CD4-positive, alpha-beta T cell treated with Interleukin-2 at 100 ng/mL for 4 hours (primary cell): ENCODE data around the gene SLC45A1.

Experiments used
- DNase-seq: peaks from one replicate; pipeline ENCODE4 v3.0.0-alpha.2; 2020; ENCODE audit warnings: low spot score

Gene SLC45A1

DNA sequence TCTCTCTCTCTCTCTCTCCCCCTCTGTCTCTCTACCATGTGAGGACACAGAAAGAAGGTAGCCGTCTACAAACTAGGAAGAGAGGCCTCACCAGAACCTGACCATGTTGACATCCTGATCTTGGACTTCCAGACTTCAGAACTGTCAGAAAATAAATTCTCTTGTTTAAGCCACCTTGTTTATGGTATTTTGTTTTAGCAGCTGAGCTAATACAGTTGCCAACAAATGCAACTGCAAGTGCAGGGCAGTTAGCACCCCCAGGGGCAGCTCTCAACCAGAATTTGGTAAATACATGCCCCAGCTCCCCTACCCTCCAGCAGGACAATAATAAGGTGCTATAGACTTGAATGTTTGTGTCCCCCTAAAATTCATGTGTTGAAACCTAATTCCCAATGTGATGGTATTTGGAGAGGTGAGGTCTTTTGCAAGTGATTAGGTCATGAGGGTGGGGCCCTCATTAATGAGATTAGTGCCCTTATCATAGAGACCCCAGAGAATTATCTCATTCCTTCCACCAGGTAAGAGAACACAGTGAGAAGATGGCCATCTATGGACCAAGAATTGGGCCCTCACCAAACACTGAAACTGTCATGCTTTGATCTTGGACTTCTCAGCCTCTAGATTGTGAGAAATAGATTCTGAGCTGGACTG, 6.7 kb upstream of the SLC45A1 start:
- DNase-seq = no peak

DNA sequence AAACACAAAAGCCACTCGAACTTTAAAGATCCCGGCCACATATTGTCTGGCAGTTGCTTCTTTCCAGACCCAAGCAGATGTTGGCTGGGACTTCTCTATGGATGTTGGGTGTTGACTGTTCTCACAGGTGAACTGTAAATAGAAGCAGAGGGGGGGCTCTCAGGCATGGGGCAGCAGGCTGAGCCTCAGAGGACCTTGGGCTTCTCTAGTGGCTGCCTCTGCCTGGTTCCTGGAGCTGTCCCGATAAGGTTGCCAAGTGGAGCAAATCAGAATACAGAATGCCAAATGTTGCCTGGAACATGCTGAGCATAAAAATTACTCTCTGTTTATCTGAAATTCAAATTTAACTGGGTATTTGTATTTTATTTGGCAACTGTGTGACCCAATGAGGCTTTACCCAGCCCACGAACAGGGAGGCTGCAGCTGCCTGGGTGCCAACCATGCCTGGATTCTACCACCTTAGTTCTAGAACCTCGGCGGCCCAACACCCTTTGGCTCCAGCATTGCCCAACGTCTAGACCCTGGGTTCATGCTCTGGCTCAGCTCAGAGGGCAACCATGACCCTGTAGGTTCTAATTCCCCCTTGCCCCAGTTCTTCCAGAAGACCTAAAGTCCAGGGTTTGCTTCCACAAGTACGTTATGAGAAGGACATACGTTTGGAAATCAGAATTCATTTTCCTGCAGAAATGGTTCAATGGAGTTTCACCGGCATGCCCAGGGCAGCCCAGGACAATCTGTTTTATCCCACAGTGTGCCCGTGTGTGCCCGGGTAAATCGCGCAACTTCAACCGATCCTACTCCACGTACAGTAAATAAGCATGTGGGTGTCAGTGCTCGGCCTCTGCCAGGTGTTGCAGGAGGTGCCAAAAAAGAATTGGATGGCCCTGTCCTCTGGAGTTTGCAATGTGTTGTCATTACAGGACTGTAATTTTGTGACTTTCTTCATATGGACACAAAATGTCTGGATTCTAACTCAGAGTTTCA, 5.4 kb upstream of the SLC45A1 start:
- DNase-seq = no peak

DNA sequence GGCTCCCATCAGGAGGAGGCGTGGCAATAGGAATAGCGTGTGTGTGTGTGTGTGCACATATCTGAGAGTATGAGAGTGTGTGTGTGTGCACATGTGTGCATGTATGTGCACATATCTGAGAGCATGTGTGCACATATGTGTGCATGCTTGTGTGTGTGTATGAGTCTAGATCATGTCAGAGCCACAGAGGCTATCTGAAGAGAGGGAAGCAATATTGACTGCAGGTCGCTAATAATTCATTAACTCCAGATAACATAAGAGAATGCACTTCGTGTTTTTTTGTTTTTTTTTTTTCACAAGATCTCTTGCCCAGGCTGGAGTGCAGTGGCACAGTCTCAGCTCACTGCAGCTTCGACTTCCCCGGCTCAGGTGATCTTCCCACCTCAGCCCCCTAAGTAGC, 4.7 kb upstream of the SLC45A1 start:
- DNase-seq = no peak

DNA sequence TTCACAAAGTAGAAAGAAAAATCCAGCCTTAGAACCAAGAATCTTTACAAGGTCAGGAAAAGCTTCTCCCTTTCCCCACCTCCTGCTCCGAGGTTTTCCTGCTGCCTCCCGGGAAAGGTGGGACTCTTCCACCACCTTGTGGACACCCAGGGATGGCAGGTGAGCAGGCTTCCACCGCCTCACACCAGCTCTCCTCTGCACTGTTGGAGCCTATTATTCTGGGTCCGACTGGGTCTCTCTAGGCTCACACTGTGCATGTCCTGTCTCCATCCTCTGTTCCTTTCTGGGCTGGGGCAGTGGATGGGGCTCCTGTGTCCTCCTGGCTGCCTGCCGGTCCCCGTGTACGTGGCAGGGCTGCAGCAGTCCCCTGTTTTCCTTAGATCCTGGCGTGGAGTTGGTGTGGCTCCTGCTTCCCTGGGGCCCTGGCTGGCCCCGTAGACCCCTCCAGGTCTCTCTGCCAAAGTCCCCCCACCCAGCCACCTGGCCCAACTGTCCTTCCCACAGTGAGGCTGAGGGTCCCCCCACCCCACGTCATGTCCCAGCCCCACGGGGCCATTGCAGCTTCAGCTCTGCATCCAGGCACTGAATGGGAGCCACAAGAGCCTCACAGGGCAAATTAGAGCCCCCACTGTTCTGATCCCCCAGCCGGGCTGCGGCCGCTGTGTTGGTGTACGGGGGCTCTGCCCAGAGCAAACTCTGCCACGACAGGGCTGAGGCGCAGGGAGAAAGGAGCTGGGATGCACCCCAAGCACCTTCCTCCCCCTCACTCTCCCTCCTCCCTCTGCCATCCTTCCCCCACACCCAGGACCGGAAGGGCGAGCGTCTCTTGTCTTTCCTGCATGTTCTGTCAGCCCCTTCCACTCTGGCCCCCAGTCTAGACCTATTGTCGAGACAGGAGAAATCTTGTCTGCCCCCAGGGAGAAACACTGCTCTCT, 3.3 kb upstream of the SLC45A1 start:
- peak; percentile 54 for DNase-seq

DNA sequence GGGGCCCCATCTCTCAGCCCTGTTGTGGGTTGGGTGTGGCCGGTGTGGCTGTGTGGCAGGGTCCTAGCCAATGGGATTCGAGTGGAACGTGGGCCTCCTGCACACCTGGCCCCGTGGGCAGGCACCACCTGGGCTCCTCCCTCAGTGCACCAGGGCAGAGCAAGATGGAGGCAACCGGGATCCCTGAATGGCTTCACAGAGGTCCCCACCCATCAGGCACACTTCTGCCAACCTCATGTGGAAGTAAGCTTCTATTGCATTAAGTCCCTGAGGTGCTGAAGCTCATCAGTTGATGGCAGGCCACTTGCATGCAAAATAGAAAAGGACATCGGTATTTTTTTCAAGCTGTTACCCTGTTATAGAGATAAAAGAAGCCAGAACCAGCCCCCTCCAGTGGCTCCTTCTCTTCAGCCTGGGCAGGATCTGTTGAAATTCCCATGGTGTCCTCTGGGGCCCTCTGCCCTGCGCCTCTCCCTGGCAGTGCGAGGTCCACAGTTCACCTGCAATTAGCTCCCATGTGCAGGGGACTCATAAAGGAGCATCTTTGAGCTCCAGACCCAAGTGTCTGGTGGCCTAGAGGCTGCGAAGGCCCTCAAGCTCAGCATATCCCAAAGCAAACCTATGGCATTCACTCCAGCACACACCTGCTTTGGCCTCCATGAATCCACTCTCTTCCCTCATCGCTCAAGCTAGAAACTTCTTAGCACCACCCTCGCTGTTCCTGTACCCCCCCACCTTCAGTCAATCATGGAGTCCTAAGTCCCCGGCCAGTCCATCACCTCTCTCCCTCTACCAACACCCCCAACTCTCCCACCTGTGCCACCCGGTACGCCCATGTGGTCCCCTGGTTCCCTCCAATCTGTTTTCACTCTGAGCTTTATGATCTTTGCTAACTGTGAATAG, 2.1 kb upstream of the SLC45A1 start:
- DNase-seq = no peak

DNA sequence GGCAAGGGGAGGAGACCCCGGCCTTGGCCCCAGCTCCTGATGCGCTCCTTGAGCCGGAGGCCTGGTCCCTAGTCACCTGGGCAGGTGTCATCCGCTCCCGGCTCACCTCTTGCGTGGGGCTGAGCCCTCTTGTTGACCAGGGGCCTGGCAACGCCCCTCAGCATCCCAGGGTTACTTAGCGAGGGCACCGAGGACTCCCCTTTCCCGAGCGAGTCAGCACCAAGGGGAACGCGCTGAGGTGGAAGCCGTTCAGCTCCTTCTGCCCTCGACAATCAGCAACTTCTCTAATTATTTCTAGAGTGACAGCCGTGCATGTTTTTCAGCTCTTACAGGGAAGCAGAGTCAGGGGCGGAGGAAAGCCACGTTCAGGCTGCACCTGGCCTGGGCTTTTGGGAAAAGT, 522 bp downstream of the SLC45A1 start:
- no peak for DNase-seq

DNA sequence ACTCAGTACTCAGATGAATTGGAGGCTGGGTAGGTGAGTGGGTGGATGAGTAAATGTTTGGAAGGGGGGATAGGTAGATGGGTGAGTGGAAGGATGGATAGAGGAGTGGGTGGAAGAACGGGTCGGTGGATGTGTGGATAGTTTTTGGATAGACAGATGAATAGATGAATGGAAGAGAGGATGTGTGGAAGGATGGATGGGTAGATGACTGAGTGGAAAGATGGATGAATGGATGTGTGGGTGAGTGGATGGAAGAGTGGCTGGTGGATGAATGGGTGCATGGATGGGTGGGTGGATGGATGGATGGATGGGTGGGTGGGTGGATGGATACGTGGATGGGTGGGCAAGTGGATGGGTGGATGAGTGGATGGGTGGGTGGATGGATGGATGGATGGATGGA, 3.7 kb downstream of the SLC45A1 start:
- DNase-seq = no peak

DNA sequence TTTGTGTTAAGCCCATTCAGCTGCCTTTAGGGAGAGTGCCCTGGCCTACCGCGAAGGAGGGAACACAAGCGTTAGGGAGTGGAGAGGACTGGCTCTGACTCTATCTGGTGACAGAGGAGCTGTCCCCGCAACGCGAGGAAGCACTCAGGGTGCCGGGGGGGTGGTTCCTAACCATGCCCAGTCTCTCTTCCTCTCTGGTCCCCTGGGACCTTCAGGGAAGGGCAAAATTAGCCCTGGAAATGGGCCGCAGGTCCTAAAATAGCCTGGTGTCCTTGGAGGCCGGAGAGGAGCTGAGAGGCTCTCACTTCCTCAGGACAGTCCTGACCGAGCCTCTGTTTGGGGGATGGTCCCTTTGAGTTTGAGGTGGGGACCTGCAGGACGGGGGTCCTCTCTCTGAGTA, 5.8 kb downstream of the SLC45A1 start:
- no peak for DNase-seq

DNA sequence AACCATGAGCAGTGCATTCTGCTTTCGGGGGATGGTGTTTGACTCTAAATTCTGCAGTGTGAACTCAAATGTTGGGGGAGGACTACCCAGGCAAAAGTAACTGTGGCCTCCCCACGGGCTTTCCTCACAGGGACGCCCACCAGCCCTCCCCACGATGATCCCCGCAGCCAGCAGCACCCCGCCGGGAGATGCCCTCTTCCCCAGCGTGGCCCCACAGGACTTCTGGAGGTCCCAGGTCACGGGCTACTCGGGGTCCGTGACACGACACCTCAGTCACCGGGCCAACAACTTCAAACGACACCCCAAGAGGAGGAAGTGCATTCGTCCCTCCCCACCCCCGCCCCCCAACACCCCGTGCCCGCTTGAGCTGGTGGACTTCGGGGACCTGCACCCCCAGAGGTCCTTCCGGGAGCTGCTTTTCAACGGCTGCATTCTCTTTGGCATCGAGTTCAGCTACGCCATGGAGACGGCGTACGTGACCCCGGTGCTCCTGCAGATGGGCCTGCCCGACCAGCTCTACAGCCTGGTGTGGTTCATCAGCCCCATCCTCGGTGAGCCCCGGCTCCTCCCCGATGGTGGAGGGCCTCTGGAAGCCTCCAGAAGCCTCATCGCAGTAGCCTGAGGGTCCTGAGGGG, 6.4 kb downstream of the SLC45A1 start:
- no peak for DNase-seq

DNA sequence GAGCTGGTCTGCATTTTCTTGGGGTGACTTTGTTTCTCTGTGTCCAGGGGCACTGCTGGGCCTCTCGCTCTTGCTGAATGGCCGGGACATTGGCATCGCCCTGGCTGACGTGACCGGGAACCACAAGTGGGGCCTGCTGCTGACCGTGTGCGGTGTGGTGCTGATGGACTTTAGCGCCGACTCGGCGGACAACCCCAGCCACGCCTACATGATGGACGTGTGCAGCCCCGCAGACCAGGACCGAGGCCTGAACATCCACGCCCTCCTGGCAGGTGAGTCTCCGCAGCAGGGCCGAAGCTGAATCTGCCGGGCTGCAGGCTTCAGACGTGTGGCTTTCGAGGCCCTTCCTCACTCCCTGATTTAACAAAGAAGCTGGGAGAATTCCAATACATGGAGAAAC, 7.9 kb downstream of the SLC45A1 start:
- DNase-seq = no peak

DNA sequence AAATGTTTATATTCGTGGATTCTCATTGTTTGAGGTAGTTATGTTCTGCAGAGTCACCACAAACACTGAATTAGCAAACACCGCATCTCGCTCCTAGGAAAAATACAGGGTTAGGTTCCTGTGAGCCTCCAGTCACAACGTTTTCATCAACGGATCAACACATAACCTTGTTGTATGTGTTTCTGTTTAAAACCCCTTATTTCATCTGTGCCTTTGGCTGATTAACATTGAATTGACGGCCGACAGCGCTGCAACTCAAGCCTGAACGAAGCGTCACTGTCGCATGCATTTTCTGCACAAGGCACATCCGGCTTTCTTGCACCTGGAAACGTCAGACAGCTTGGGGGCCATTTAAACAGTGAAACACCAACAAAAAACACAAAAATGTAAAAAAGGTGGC, 8.4 kb downstream of the SLC45A1 start:
- no peak for DNase-seq

DNA sequence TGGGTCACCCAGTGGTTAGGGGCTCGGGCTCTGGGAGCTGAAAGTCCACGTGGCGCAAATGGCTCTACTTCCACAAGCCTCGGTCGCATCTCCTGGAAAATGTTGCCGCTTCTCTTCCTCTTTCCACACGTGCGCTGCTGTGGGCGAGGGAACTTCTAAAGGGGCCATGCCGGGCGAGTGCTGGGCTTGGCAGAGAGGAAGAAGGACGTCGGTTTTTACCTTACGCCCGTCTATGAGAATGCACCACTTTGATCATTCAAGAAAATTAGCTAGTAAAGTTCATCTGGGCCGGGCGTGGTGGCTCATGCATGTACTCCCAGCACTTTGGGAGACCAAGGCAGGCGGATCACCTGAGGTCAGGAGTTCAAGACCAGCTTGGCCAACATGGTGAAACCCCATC, 10.4 kb downstream of the SLC45A1 start:
- no peak for DNase-seq

DNA sequence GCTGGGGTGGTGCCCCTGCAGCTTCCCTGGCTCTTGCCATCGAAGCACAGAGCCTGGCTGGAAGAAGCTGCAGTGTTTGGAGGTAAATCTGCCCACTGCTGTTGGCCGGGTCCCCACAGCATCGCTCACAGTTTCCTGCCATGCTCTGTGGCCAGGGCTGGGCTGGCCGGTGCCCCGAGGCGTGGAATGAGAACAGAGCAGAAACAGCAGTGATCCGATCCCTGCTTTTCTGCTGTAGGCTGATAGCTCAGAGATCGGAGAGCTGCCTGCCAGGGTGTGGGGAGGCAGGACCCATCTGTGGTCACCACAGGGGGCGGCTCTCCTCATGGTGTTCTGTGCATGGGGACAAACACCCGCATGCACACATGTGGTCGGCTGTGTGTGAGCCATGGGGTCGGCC, 11.5 kb downstream of the SLC45A1 start:
- DNase-seq = no peak

DNA sequence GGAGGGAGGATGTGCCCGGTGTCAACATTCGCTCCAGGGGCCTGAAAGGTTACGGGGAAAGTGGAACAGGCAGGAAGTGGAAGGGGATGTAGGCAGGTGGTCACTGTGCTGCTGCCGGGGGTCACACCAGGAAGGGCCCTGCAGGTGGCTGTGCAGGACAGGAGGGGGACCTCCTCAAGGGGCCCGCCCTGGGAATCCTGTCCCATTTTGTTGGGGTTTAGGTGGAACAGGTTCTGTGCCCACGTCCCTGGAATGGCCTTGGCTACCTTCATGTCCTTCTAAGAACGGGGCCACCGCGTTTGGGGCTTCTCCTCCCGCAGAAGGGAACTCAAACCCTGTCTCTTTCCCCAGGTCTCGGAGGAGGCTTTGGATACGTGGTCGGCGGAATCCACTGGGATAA, 11.9 kb downstream of the SLC45A1 start:
- DNase-seq = no peak

DNA sequence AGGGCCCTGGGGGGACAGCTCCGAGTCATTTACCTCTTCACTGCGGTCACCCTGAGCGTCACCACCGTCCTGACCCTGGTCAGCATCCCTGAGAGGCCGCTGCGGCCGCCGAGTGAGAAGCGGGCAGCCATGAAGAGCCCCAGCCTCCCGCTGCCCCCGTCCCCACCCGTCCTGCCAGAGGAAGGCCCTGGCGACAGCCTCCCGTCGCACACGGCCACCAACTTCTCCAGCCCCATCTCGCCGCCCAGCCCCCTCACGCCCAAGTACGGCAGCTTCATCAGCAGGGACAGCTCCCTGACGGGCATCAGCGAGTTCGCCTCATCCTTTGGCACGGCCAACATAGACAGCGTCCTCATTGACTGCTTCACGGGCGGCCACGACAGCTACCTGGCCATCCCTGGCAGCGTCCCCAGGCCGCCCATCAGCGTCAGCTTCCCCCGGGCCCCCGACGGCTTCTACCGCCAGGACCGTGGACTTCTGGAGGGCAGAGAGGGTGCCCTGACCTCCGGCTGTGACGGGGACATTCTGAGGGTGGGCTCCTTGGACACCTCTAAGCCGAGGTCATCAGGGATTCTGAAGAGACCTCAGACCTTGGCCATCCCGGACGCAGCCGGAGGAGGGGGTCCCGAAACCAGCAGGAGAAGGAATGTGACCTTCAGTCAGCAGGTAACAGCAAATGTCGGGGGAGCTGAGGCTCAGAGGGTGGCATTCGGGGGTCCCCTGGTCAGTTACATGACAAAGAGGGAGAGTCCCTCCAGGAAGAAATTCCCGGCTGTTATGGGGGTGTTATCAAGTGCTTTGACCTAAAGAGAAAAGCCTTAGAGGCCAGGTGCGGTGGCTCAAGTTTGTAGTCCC, 12.6 kb downstream of the SLC45A1 start:
- DNase-seq = no peak

DNA sequence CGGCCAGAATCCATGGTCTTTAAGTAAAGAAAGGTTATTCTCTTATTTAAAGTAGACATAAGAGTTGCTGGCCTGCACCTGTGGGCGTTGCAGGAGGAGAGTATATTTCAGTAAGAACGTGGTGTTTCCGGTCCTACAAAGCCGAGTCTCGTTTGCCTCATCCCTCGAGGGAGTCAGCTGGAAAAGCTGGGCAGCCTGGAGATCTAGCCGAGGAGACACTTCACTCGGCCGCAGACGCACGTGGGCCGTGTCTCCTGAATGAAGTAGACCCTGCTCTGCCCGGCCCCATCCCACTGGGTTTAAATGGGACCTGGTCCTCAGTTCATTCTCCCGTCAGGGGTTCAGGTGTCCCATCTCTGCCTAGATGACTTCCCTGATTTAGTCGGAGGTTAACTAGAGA, 14.9 kb downstream of the SLC45A1 start:
- no peak for DNase-seq

DNA sequence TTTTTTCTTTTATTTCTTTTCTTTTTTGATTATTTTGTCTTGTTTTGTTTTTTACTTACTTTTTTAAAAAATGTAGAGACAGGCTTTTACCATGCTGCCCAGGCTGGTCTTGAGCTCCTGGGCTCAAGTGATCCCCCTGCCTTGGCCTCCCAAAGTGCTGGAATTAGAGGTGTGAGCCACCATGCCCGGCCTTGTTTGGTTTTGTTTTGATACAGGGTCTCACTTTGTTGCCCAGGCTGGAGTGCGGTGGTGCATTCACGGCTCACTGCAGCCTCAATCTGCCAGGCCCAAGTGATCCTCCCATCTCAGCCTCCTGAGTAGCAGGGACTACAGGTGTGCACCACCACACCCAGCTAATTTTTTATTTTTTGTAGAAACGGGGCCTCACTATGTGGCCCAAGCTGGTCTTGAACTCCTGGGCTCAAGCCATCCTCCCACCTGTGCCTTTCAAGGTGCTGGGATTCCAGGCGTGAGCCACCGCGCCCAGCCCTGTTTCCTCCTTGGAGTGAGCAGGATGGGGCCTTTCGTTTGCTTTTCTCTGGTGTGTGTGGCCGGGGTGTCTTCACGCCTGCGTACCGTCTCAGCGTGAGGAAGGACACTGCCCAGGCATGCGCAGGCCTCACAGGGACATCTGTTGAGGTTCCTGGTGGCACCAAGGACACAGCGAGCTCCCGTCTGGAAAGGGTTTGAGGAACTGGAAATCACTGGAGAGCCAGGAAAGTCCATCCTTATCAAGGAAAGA, 15.5 kb downstream of the SLC45A1 start:
- DNase-seq = no peak

DNA sequence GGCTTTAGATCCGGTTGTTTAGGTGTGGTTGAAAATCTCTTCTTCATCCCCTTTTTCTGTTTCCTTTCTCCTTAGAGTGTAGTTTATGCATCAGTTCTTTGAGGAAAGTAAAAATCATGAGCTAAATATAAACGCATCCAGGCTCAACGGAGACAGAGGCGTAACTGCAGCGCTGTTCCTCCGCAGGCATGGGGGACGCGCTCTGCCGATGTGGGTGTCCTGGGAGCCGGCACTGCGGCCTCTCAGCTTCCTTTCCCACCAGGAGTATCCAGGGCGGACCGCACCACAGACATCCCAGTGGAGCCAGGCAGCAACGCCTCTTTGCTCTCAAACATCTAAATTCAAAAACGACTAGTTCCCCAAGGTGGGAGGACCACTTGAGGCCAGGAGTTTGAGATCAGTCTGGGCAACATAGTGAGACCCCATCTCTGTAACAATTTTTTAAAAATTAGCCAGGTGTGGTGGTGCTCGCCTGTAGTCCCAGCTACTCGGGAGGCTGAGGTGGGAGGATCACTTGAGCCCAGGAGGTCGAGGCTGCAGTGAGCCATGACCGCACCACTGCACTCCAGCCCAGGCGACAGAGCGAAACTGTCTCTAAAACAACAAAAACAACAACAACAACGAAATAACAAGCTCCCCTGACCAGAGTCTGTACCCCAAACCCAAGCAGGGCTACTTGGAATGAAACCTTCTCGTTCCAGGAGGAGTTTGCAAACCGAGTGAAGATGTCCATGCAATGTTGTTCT, 16.4 kb downstream of the SLC45A1 start:
- no peak for DNase-seq
